ENCODE measurements around the gene FBXO3.

Gene FBXO3

GRCh38 chr11:33722590-33723234 lies 51.6 kb downstream of the FBXO3 start:
- Histone ChIP-seq H3K79me2 (ENCODE audit: control insufficient read depth, low read length) (peaks cover 16% of the 10 kb centered on the region), H3K4me3 (ENCODE audit: low read length) (no peak overlapping the region), H3F3A (ENCODE audit: control insufficient read depth, insufficient read depth) (no peaks in the 10 kb centered on the region), H3K9me3 (ENCODE audit: control insufficient read depth, insufficient read depth, low read length) (no peaks in the 10 kb centered on the region), H3K36me3 (ENCODE audit: control insufficient read depth, low read length) (peaks cover 10% of the 10 kb centered on the region; the same call in 1 of the 2 replicates), H3K27ac (ENCODE audit: low read depth, low read length) (no peak overlapping the region), H3K27me3 (ENCODE audit: control insufficient read depth, low read length) (no peaks in the 10 kb centered on the region), H3K4me1 (ENCODE audit: control insufficient read depth, low read length) (0 out of 2 replicates have a peak, but pooled peaks cover 3% of the 10 kb centered on the region), H3K9me2 (replicated peaks; ENCODE audit: control insufficient read depth, low read length) (no peaks in the 10 kb centered on the region), H4K20me1 (ENCODE audit: control insufficient read depth, insufficient read depth, low read depth, low read length) (no peaks in the 10 kb centered on the region), H3K4me2 (ENCODE audit: low read length) (no peak overlapping the region)
- no peak for TF ChIP-seq EZH2phosphoT487 (IDR thresholded peaks at IDR 0.05; ENCODE audit: borderline replicate concordance, low read length)
- TF ChIP-seq, protein P1, sequence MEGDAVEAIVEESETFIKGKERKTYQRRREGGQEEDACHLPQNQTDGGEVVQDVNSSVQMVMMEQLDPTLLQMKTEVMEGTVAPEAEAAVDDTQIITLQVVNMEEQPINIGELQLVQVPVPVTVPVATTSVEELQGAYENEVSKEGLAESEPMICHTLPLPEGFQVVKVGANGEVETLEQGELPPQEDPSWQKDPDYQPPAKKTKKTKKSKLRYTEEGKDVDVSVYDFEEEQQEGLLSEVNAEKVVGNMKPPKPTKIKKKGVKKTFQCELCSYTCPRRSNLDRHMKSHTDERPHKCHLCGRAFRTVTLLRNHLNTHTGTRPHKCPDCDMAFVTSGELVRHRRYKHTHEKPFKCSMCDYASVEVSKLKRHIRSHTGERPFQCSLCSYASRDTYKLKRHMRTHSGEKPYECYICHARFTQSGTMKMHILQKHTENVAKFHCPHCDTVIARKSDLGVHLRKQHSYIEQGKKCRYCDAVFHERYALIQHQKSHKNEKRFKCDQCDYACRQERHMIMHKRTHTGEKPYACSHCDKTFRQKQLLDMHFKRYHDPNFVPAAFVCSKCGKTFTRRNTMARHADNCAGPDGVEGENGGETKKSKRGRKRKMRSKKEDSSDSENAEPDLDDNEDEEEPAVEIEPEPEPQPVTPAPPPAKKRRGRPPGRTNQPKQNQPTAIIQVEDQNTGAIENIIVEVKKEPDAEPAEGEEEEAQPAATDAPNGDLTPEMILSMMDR (IDR thresholded peaks at IDR 0.05; ENCODE audit: low read depth, low read length, poor library complexity, severe bottlenecking) = no peak

- TF ChIP-seq, protein P1 (IDR thresholded peaks at IDR 0.05; ENCODE audit: low read depth, low read length, poor library complexity, severe bottlenecking) = no peak
- no peak for TF ChIP-seq EZH2phosphoT487 (IDR thresholded peaks at IDR 0.05; ENCODE audit: borderline replicate concordance, low read length)
- H3K4me1 ChIP-seq (ENCODE audit: control insufficient read depth, low read length) = 0 out of 2 replicates have a peak, but pooled peaks cover 3% of the 10 kb centered on the region
- no peak overlapping the region for H3K4me3 ChIP-seq (ENCODE audit: low read length)
- H3K27me3 ChIP-seq (ENCODE audit: control insufficient read depth, low read length) = no peaks in the 10 kb centered on the region
- no peaks in the 10 kb centered on the region for H4K20me1 ChIP-seq (ENCODE audit: control insufficient read depth, insufficient read depth, low read depth, low read length)
- H3K27ac ChIP-seq (ENCODE audit: low read depth, low read length) = no peak overlapping the region
- no peaks in the 10 kb centered on the region for H3K9me3 ChIP-seq (ENCODE audit: control insufficient read depth, insufficient read depth, low read length)
- no peak overlapping the region for H3K4me2 ChIP-seq (ENCODE audit: low read length)
- peaks cover 10% of the 10 kb centered on the region; the same call in 1 of the 2 replicates for H3K36me3 ChIP-seq (ENCODE audit: control insufficient read depth, low read length)
- H3K9me2 ChIP-seq (replicated peaks; ENCODE audit: control insufficient read depth, low read length) = no peaks in the 10 kb centered on the region
- H3K79me2 ChIP-seq (ENCODE audit: control insufficient read depth, low read length) = peaks cover 16% of the 10 kb centered on the region
- no peaks in the 10 kb centered on the region for H3F3A ChIP-seq (ENCODE audit: control insufficient read depth, insufficient read depth)
These were observed 52.3 kb downstream of the FBXO3 start for GRCh38 chr11:33721984-33722383.

DNA sequence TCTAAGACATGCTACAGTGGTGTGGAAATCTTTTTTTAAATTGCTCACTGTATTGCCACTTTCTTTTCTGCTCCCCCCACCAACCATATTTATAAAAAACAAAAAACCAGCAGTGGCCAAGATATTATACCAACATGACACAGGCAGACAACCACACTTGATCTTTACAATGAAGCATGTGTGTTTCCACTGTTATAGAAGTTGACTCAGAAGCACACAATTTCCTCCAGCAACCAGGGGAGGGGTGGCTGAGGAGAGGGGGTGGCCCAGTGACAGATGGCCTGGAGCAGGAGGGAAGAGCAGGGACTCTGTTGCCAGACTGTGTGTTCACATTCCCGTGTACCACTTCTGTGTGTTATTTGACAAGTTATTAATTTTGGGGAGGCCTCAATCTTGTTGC lies 52.9 kb downstream of the FBXO3 start:
- Histone ChIP-seq H3K27me3 (ENCODE audit: control insufficient read depth, low read length) (no peaks in the 10 kb centered on the region), H3K4me1 (ENCODE audit: control insufficient read depth, low read length) (0 out of 2 replicates have a peak, but pooled peaks cover 3% of the 10 kb centered on the region), H3K9me2 (replicated peaks; ENCODE audit: control insufficient read depth, low read length) (no peaks in the 10 kb centered on the region), H3F3A (ENCODE audit: control insufficient read depth, insufficient read depth) (no peaks in the 10 kb centered on the region), H3K9me3 (ENCODE audit: control insufficient read depth, insufficient read depth, low read length) (no peaks in the 10 kb centered on the region), H3K4me3 (ENCODE audit: low read length) (no peak overlapping the region), H3K4me2 (ENCODE audit: low read length) (no peak overlapping the region), H3K36me3 (ENCODE audit: control insufficient read depth, low read length) (peaks cover 10% of the 10 kb centered on the region; the same call in 1 of the 2 replicates), H3K79me2 (ENCODE audit: control insufficient read depth, low read length) (peaks cover 16% of the 10 kb centered on the region), H4K20me1 (ENCODE audit: control insufficient read depth, insufficient read depth, low read depth, low read length) (no peaks in the 10 kb centered on the region), H3K27ac (ENCODE audit: low read depth, low read length) (no peak overlapping the region)
- TF ChIP-seq, protein P1 (IDR thresholded peaks at IDR 0.05; ENCODE audit: low read depth, low read length, poor library complexity, severe bottlenecking) = no peak
